ENCODE data around the gene DAB1.

The DAB1 gene

DNA sequence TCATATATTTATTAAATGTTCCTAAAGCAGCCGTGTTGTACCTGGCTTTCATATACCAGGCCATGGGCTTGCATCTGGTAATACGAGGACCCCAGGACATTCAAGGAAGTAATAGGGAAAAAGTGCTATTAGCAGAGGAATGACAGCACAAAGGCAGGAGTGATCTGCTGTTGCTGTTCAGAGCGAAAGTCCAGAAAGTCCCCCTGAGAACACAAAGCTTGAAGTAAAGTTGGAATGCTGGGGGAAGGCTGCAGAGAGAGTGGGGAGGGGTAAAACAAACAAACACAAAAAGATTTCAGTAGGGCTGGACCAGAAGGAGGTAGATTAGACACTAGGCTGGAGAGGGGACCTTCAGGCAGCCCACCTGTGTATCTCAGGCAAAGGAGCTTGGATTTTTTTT, 363.4 kb downstream of the DAB1 start:
- H3K27ac ChIP-seq: no peak overlapping the region
- TF ChIP-seq, protein P1, sequence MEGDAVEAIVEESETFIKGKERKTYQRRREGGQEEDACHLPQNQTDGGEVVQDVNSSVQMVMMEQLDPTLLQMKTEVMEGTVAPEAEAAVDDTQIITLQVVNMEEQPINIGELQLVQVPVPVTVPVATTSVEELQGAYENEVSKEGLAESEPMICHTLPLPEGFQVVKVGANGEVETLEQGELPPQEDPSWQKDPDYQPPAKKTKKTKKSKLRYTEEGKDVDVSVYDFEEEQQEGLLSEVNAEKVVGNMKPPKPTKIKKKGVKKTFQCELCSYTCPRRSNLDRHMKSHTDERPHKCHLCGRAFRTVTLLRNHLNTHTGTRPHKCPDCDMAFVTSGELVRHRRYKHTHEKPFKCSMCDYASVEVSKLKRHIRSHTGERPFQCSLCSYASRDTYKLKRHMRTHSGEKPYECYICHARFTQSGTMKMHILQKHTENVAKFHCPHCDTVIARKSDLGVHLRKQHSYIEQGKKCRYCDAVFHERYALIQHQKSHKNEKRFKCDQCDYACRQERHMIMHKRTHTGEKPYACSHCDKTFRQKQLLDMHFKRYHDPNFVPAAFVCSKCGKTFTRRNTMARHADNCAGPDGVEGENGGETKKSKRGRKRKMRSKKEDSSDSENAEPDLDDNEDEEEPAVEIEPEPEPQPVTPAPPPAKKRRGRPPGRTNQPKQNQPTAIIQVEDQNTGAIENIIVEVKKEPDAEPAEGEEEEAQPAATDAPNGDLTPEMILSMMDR (conservative IDR thresholded peaks at IDR 0.05): no peak

- TF ChIP-seq, protein P1 (conservative IDR thresholded peaks at IDR 0.05): no peak
- no peak overlapping the region for H3K27ac ChIP-seq
These were observed 365.0 kb downstream of the DAB1 start for GRCh38 chr1:57058652-57059501.

DNA sequence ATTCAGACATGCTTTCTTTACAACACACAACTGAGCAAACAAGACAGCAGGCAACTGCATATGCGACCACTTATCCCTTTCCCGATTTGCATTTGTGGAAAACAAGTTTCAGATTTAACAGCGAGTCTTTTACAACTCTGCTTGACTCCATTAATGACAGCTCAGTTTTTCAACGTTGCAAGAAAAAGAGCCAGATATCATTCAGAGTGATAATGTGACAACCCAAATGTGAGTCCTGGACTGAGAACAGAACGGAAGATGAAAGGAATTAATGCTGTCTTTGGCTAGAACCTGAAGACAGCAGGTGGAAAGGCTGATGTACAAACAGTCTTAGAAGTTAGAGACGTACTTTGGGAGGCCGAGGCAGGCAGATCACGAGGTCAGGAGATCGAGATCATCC, 375.0 kb downstream of the DAB1 start:
- H3K27ac ChIP-seq: no peak overlapping the region
- TF ChIP-seq, protein P1 (conservative IDR thresholded peaks at IDR 0.05): no peak

- TF ChIP-seq, protein P1 (conservative IDR thresholded peaks at IDR 0.05): no peak
- H3K27ac ChIP-seq: no peak overlapping the region
These were observed 377.4 kb downstream of the DAB1 start for GRCh38 chr1:57046462-57046861.

DNA sequence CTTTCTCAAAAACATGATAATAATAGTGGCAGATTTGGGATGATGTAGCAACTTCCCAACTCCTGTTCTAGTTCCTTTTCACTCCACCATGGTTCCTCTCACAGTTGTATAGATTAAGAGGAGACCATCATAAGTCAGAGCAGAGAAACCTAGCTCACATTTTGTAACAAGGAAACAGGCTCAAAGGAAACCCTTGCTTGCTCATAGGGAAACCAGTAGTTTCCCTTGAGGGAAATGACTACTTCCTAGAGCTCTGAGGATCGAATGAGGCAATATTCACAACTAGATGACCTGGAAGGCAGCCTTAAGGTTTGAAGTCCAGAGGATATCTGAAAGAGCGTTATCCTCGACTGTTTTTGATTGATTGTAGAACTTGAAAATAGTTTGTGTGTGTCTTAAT, 382.0 kb downstream of the DAB1 start:
- TF ChIP-seq, protein P1 (conservative IDR thresholded peaks at IDR 0.05): no peak
- H3K27ac ChIP-seq: no peak overlapping the region

DNA sequence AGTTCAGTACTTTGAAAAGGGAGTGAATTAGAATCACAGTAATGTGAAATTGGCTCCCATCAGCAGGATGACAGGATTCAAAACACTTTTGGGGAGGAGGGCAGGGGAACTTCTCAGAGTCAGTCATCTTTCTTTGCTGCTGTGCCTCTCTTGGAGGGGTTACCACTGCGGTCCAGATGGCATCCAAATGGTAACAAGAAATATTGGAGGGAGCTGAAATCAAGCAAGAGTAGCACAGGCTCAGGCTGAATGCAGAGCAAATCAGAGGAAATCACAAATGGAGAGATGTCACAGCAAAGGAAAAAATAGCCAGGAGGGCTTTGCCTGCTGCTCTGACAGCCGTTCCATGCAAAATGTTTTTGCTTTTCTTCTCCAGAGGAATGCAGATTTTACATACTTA, 383.0 kb downstream of the DAB1 start:
- peak overlapping the region; percentile 50 for H3K27ac ChIP-seq
- TF ChIP-seq, protein P1 (conservative IDR thresholded peaks at IDR 0.05): no peak

DNA sequence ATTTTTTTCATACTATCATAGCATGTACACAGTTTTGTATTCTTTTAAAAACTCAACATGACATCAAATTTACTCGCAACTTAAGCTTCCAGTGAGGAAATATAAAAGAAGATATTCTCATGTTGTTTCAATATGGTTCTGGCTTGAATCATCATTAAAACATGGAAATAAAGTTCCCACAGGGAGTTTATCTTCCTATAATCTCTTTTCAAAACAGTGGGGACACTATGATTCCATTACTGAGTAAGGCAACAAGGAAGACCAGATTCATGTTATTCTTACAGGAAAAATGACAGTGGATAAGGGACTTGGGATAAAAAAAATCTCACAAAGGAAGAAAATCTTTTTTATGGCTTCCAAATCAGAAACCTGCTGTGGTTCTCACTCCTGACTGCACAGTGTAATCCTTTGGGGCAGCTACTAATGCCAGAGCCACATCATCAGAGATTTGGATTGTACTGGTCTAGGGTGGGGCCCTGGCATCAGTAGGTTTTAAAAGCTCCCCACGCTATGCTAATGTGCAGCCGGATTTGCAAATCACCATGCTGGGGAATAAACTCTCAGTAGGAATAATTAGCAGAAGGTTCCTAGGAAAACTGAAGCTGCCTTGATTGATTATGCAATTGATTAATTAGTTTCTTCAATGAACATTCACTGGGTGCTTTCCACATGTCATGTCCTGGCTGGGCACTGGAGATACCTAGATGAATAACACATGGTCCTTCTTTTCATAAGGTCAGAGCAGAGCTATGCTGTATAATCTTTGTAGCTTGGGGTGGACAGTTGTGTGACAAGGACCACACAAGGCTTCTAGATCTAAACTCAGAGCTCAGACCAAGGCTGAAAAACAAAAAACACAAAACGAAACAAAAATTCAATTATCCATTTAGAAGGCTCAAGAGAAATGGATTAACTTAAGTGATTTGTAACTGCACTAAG, 386.9 kb downstream of the DAB1 start:
- TF ChIP-seq, protein P1 (conservative IDR thresholded peaks at IDR 0.05): no peak
- no peak overlapping the region for H3K27ac ChIP-seq

Data from VCaP (cell line).